Measurements from ENCODE around the gene PEG3.

The PEG3 gene

DNA sequence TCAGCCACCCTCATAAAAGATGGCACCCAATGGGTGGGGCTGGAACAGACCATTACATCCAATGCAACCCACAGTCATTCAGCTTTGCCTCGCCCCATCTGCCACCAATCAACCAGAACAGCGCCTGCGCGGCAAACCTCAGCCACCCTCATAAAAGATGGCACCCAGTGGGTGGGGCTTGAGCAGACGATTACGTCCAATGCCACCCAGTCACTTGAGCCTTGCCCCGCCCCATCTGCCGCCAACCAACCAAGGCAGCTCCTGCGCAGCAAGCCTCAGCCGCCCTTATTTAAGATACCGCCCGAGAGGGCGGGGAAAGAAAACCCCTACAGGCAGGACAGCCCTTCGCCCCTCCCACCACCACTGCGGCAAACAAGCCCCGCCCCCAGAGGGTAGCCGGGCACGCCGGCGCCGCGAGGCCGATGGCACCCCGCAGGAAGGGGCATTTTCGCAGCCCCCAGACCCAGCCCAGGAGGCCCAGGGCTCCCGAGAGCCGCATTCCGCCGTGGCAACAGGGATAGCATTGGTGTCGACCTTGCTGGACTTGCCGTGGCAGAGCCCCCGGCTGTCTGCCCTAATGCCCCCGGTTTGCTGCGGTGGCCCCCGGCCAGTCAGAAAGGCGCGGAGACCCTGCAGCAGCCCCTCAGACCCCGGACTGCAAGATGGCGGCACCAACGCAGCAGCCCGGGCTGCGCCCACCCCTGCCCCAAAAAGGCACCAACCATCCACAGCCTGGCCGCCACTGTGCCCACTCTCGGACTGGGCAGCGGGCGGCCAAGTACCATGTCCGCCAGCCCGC lies 675 bp downstream of the PEG3 start:
- in situ Hi-C loops (cut with MboI; ENCODE audit: low sequenced_read_pairs), result no loop called here

DNA sequence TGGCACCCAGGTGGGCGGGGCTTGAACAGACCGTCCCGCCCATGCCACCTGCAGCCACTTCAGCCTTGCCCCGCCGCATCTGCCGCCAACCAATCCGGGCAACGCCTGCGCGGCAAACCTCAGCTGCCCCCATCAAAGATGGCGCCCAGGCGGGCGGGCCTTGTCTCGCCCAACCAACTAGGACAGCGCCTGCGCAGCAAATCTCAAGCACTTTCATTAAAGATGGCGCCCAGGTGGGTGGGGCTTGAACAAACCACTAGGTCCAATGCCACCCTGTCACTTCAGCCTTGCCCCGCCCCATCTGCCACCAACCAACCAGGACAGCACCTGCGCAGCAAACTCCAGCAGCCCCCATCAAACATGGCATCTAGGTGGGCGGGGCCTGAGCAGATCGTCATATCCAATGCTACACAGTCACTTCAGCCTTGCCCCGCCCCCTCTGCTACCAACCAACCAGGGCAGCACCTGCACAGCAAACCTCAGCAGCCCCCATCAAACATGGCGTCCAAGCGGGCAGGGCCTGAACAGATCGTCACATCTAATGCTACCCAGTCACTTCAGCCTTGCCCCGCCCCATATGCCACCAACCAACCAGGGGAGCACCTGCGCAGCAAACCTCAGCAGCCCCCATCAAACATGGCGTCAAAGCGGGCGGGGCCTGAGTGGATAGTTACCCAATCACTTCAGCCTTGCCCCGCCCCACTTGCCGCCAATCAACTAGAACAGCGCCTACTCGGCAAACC lies 1.4 kb downstream of the PEG3 start:
- in situ Hi-C loops (cut with MboI; ENCODE audit: low sequenced_read_pairs), result no loop called here

DNA sequence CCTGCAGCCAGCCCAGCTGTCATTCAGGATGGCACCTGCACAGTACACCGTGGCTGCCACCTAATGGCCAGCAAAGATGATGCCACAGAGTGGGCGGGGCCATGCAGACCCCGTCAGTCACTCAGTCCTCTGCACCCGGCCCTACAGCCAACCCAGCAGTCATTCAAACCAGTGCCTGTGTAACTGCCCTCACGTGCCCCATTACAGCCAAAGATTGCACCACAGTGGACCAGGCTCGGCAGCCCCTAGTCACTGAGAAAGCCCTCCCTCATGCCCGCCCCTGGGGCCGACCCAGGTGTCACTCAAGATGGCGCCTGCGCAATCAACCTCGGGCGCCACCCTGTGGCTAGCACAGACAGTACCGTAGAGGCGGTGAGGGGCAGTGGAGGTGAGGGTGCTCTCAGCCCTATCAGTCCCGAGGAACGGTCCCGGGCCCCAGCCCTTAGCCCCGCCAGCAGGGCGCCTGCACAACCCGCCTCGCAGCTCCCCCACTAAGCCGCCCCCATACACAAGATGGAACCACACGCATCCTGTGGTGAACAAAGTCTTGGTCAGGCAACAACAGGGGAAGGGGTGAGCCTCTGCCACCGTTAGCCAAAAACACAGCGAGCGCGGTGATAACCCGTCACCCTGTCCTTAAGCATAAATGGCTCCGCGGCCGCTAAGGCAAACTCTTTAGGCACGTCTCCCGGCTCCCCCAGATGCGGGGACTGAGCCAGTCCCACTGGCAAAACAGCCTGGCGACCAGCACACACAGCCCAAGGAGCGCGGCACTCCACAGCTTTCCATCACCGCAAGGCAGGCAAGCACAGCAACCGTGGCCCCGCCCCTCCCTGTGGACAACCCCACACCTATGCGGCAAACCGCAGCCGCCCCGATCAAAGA lies 2.3 kb downstream of the PEG3 start:
- in situ Hi-C loops (cut with MboI; ENCODE audit: low sequenced_read_pairs), result no loop called here

DNA sequence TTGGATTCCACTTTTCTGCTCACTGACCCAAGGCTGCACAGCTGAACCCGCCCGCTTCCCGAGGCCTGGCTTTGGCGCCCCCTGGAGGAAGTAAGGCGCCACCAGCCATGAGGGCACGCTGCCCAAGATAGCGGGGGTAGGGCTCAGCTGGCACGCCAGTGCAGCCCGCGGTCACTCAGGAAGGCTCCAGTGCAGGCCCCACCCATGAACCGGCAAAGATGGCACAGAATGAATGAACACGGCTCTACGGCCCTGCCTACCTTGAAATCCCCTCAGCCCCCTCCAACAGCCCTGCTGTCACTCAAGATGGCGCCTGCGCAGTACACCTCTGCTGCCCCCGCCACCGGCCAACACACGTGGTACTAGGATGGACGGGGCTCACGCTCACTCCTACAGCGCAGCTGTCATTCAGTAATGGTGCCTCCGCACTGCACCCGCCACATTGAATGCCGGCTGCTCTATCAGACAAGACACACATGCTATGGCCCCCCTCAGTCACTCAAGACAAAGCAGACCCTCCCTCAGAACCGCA lies 3.0 kb downstream of the PEG3 start:
- in situ Hi-C loops (cut with MboI; ENCODE audit: low sequenced_read_pairs), result no loop called here

DNA sequence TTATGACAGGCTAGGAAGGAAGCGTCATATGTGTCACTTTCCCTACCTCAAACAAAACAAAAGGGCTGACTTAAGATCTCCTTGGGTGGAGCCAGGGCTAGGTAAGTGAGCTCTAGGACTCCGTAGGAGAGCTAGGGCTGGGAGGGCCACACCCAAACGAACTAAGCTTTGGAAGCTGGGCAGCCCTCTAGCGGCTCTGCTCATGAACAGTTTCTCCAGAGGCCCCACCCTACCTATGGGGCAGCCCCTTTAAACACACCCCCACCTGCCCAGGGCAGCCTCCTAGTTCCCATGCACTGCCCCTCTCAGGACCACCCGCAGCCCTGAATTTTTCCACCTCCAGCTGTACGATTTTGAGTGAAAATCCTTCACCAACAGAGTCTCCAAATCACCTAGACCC lies 3.5 kb downstream of the PEG3 start:
- in situ Hi-C loops (cut with MboI; ENCODE audit: low sequenced_read_pairs), result no loop called here

DNA sequence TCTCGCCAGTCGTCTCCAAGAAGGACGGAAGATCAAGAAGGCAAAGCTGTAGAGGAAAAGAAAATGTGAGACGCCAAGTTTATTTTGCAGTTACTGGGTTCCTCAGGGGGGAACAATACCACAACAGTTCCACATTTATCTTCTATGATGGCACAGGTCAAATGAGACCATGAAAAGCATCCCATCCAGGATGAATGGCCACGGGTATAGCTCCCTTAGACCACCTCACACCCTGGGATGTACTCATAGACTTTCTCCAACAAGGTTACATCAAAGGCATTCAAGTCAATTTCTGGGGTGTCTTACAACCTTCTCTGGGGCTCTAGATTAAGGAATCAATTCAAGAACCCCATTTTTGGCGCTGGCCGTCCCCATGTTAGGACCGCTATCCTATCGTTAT lies 4.5 kb downstream of the PEG3 start:
- in situ Hi-C loops (cut with MboI; ENCODE audit: low sequenced_read_pairs), result no loop called here

DNA sequence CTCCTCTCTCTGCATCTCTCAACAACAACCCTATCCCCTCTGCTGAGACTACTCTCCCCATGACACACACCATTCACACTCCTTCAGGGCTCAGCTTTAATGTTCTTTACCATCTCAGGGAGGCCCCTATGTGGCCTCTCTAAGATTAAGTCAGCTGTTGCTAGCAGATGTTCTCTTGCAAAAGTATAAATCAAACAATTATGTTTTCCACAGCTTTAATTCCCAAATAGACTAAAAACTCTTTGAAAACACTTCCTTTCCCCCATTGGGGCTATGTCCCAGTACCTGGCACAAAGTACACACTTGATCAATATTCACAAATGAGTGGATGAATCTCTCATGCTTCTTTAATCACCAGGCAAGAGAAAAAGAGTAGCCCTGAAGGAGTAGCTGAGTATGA lies 5.1 kb downstream of the PEG3 start:
- in situ Hi-C loops (cut with MboI; ENCODE audit: low sequenced_read_pairs), result no loop called here

DNA sequence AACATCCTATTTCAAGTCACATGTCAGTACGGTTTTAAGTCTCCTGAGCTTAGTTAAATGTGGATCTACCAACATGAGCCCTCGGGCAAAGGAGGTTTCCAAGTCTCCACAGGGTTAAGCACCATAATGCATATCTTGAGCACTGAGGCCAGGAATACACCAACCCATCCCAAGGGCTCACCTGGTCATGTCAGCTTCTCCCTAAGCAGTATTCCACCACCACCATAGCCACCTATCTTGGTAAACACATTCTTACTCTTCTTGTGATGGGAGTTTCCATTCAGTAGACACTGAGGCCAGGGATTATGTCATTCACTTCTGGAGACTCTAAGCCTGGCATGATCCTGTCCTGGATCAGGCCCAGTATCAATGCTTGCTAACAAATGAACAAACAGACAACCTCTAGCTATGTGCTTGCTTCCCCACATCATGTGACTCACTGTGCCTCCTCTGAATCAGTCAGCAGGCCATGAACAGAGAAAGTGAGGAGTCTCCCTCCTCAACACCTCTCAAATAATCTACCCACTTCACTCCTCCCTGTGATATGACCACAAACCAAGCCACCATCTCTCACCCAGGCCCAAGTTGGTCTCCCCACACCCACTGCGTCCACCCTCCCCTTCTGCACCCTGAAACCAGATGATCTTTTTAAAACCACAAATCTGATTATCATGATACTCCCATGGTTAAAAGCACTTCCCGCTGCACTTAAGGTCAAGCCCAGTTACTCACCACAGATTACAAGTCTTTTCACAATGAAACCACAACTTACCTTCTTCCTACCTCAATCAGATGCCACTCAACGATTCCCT lies 5.8 kb downstream of the PEG3 start:
- in situ Hi-C loops (cut with MboI; ENCODE audit: low sequenced_read_pairs), result no loop called here

DNA sequence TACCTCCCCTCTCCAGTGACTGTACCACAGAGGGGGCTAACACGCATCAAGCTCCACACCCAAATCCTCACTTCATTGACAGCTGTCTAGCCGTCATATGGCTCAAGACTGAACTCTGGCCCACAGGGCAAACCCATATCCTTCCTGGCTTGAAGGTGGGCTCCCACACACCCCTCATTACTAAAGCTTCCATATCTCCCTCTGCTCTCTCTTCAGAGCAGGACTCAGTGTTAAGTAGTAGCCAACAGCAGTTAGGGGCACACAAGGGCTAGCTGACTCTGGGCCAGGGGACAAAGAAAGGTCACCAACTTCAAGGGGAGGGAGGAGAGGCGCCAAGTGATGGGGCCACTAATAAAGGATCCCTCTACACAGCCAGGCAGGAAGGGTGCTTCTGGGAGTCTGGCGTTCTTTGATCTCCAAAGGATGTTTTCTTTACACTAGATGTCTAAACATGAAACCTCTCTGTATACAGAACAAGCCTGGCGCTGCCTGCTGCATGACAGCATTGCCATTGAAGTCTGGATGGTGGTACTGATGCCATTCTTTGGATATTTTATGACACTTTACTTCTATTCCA lies 8.1 kb downstream of the PEG3 start:
- in situ Hi-C loops (cut with MboI; ENCODE audit: low sequenced_read_pairs), result no loop called here

DNA sequence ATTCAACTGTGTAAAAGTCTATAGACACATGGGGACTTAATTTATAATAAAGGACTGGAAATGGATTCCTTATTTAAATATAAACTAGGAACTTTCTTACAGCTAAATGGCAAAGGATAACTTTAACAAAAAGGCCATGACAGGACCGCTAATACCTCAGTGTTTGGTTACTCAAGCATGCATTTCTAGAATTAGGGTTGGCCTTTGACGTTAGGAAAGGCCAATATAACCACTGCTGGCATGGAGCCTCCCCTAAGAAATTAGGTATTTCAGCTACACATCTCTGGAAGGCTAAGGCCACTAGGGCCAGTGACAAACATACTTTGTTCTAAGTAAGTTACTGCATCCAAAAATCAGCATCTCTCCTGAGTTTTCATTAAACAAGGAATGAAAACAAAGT lies 9.3 kb downstream of the PEG3 start:
- in situ Hi-C loops (cut with MboI; ENCODE audit: low sequenced_read_pairs), result no loop called here

DNA sequence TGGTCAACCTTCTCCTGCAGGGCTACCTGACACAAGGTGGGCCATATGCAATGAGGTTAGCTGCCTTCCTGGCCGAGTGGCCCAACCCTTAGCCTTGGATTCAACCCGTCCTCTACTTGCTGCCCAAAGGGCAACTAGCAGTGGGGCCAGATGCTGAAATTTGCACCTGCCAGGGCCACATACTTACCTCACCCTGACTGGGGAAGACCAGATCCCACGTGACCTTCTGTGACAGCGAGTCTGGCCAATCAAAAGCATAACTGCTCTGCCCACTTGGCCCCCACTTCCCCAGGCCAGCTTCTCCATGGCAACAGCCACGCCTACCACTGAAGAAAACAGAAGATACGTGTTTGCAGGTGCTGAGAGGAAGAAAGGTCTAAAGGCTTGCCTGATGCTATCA lies 10.9 kb downstream of the PEG3 start:
- in situ Hi-C loops (cut with MboI; ENCODE audit: low sequenced_read_pairs), result no loop called here

DNA sequence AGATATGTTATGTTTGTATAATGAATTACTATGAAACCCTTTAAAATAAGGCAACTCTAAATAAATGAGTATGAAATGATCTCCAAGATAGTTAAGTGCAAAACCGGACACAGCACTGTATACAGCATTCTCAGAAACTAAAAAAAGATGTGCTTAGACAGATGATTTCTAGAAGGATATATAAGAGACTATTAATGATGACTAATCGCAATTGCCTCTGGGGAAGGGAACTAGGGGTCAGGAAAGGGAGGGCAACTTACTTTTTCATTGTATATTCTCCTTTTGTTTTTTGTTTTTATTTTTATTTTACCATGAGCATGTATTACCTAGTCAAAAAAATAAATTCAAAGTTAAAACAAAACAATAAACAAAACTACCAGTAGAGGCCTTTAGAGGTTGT lies 12.8 kb downstream of the PEG3 start:
- in situ Hi-C loops (cut with MboI; ENCODE audit: low sequenced_read_pairs), result no loop called here

DNA sequence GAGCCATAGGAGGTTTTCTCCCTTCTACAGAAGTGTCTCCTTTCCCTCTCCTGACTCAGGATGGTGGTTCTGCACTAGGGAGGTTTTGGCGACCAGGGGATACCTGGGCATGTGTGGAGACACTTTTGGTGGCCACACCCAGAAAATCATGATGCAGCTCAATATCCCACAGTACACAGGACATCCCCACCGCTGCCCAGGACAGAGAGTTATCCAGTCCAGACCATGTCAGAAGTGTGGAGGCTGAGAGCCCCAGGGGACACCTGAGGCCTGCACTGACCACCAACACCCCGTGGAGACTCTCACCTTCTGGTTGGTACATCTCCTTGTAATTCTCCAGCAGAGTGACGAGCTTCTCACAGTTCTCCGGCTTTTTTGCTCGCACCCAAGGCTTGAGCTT lies 16.6 kb downstream of the PEG3 start:
- in situ Hi-C loops (cut with MboI; ENCODE audit: low sequenced_read_pairs), result no loop called here

DNA sequence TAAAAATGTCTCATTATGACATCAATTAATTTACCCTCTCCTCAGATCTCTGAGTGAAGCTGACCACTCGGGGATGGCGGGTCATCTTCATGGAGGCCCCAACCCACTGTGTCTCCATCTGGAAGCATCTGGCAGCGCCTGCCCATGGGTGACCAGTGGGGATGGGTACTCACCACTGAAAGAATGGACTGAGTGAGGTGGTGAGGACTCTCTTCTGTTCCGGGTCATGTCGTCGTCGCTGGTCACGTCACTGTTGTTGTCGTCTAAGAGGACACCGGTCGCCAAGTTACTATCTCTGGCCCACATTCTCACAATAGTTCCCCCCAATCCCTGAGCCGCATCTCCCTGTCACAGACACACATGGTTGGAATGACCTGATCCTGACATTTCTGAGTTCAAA lies 17.1 kb downstream of the PEG3 start:
- in situ Hi-C loops (cut with MboI; ENCODE audit: low sequenced_read_pairs), result no loop called here

DNA sequence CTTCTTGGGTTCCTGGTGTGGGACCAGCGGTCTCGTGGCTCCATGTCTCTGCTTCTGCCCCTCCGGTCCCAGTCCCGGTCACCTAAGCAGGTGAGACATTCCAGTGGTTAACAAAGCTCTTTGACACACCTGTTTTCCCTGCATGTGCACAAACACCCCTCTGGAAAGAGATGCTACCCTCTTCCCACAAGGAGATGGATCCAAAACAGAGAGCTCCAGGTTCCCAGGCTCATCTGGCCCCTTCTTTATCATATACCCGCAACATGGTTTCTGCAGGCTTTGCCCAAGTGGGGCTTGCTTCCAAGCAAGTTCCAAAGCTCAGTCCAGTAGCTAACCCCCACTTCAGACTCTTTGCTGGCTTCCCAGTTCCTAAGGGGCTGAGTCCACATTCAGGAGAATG lies 17.8 kb downstream of the PEG3 start:
- in situ Hi-C loops (cut with MboI; ENCODE audit: low sequenced_read_pairs), result no loop called here

DNA sequence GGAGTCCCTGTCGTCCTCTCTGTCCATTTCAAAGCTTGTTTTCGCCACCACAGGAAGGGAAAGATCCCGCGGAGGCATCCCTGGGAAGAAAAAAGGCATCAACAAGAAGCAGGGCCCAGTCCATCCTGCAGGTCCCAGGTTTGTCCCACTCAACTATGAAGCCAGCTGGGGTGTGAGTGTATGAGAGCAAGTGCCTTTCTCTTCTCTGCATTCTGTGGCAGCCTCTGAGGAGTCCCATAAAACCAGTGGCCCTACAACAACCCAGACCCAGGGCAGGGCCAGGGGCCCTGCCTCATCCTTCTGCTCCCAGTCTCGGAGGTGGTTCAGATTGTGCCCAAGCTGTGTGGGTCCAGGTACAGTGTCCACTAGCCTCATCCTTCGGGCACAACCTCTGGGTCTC lies 18.9 kb downstream of the PEG3 start:
- in situ Hi-C loops (cut with MboI; ENCODE audit: low sequenced_read_pairs), result no loop called here

DNA sequence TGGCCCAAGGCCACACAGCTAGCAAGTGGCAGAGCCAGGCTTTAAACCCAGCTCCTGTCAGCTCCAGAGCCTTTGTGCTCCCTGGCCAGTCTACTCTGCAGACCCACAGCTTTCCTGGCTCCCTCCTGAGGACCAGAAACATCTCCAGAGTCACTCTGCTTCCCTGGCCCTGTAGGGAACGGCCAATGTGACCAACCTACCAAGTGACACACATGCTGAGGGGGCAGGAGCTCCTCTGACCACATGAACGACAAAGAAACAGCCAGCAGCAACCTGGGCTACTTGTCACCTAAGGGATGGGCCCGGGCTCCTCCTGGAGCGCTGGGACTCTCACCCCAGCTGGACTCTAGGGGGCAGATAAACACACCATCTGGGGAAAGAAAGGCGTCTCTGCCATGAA lies 19.3 kb downstream of the PEG3 start:
- in situ Hi-C loops (cut with MboI; ENCODE audit: low sequenced_read_pairs), result no loop called here

DNA sequence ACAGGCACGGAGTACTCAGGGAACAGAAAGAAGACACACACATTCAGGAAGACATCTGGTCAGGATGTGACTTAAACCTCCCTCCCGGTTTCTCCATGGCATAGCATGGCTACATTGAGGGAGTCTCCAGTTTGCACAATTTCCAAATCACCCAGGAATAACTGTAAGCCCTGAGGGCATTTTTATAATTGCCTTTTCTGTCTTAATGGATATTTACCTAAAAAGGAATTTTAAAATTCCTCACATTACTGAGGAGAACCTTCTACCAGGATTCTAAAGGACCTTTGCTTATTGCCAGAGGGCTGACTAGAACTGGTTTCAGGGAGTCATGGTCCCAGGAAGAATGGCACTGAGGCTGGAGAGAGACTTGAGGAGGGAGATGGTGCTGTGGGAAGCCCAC lies 21.4 kb downstream of the PEG3 start:
- in situ Hi-C loops (cut with MboI; ENCODE audit: low sequenced_read_pairs), result no loop called here

DNA sequence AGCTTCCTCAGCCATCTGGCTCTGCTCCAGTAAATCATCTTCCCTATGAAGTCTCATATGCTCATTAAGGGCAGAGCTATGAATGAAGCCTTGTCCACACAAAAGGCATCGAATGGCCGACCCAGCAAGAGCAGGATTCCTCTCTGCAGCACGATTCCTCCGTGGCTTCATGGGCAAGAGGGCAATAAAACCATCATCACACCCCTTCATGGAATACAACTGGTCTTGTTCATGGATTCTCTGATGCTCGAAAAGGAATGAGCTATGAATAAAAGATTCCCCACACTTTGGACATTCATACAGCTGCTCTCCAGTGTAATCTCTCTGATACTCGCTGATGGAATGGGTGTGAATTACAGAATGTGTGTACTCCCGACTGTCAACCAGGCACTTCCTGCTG lies 25.9 kb downstream of the PEG3 start:
- in situ Hi-C loops (cut with MboI; ENCODE audit: low sequenced_read_pairs), result no loop called here

DNA sequence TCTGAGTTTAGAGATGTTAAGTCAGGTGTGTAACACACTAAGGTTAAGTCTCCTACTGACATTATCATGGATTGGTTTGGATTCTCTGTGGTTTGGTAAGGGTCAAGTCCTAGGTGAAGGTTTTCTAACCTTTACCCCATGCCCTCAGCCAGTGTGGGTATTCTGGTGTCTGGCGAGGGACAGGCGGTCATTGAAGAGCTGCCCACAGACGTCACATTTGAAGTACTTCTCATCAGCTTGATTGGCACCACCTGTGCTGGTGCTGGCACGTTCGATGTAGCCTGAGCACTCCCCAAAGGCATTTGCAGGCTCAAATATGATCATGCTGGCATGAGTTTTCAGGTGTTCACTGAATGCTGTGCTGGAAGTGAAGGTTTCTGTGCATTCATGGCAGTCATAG lies 27.0 kb downstream of the PEG3 start:
- in situ Hi-C loops (cut with MboI; ENCODE audit: low sequenced_read_pairs), result no loop called here

Measured in hTERT RPE-1 (cell line).